ENCODE measurements around the gene SLC2A13. TPM values are rescaled to one million over a fixed set of nuclear protein-coding genes. Genes with fewer than 3 reads are reported as not detected.
"Not testable (repeated sequence)": the region's sequence is repeated elsewhere in the genome, so short reads cannot be mapped to it uniquely, and the experiment has no call there.

The SLC2A13 gene
- total RNA-seq, 1 donor from 2014 or later: 12.0 TPM

DNA sequence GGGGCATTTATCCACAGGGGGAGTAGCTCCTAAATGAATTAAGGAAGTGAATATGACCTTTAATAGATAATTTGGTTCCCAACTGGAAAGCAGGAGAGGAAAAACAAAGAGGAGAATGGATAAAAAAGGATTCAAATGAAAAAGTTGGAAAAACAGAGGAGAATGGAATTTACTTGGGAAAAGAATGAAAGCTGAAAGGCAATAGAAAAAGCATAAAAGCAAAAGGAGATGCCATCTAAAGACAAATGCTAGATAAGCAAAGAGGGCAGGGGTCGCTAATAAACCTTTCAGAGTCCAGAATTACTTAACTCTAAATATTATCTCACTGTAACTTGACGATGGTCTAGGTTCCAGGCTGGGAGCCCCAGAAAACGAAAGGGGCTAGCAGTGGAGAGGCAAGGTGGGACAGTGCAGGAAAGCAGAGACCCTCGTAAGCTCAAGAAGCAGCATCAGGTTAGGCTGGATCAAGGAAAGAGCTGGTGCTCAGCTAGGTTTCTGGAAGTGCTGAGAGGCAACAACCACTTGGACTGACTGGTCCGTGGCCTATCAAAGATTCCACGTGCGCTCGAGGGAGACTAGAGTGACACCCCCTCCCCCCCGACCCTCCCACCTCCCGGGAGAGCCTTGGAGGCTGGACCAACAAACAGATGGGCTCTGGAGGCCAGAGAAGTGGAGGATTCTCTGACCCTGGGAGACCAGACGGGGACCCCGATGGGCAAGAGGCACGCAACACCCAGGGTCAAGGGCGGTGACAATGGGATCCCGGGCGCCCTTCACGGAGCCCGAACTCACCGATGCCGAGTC lies 1.2 kb downstream of the SLC2A13 start:
- no peak for DNase-seq

DNA sequence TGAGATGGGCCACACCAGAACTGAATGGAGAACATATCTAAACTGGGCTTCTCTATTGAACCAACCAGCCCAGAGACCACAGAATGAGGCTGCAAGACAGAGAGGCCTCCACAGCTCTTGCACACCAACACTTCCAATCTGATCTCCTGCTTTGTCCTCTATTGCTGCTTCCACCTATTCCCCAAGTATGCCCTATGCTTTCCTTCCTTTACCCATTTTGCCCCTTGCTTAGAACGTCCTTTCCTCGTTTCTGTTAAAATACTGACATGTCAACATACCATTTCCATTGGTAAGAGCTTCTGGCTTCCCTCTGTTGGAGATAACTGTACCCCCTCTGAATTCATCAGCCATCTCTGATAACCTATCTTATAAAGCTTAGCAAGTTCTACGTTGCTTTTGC lies 2.8 kb downstream of the SLC2A13 start:
- DNase-seq: no peak

DNA sequence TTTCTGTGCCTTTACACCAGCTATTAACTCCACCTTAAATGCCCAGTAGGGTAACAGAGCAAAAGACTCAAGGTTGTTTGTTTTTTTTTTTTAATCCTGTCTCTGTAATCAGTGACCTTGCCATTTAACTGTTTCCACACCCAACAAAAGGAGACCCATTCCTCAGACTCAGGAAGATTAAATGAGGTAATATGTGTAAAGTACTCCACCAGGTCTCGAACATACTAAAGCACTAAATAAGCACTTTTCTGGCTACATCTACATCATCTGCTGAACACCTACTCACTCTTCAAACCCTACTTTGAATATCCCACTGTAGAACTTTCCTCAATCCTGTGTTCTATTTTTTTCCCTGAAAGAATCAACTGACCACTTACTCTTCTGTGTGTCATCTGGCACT lies 4.1 kb downstream of the SLC2A13 start:
- DNase-seq: no peak

GRCh38 chr12:40099423-40099853 lies 6.4 kb downstream of the SLC2A13 start:
- DNase-seq: peak; percentile 14

DNA sequence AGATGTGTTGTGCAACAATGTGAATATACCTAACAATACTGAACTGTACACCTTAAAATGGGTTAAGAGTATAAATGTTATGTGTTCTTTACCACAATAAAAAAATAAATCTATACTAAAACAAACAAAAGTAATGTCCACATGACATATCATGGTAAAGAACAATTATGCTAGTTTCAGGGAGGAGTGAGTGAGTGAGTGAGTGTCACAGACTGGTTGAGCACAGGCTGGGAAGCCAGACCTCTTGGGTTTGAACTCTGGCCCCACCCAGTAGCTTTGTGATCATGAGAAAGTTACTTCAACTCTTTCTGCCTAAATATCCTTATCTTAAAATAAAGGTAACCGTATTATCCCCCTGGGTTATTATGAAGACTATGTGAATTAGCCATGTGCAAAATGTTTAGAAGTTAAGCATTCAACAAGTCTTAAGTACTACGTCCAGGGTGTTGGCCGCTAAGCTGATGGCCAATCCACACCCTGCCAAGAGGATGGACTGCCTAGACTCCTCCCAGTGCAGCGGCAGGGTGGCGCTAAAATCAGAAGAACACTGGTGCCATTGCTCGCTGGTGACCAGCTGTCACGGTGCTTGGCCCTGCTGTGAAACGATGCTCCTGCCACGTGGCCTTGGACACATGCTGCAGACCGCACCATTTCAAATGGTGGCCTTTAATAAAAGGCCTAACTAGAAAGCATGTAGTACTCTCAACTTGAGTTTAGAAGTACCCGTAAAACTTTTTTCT lies 7.3 kb downstream of the SLC2A13 start:
- no peak for DNase-seq

GRCh38 chr12:40093512-40093911 lies 12.4 kb downstream of the SLC2A13 start:
- DNase-seq: no peak

DNA sequence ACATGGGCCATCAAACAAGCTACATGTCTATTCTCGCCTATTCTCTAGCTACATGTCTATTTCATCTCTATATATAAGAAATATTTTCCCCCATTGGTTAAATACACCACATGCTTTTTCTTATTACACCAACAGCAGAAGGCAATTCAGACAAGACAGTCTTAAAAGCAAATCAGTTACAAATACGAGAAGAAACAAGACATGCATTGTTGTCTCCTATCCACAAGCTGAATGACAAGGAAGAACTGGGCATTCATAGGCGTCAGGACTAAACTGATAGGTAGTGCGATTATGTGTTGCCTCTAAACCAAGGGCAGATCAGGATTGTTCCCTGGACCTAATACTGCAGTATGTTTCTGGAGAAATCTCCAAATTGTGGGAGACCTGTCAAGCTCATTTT lies 19.4 kb downstream of the SLC2A13 start:
- no peak for DNase-seq

- DNase-seq: no peak
Measured at GRCh38 chr12:40078266-40078665, 27.6 kb downstream of the SLC2A13 start.

GRCh38 chr12:40075458-40075857 lies 30.4 kb downstream of the SLC2A13 start:
- DNase-seq: no peak

- DNase-seq: no peak
Measured at GRCh38 chr12:40068416-40068815, 37.5 kb downstream of the SLC2A13 start.

DNA sequence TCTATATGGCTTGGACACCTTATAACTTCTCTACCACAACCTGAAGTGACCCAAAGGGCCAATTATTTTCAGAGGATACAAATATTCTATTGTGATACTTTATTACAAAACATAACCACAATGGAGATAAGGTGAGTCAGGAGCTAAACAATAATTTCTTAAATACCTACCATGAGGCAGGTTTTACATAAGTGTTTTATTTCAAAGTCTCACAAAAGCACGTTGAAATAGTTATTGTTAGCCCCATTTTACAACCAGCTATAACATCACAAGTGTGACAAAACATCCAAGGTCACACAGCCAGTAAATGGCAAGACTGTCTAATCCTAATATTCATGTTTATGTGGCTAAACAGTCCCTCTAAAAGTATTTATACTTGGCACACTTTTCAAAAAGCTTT lies 40.2 kb downstream of the SLC2A13 start:
- DNase-seq: no peak

GRCh38 chr12:40063414-40063813 lies 42.5 kb downstream of the SLC2A13 start:
- DNase-seq: peak; percentile 73

GRCh38 chr12:40058721-40059190 lies 47.1 kb downstream of the SLC2A13 start:
- peak; percentile 17 for DNase-seq

DNA sequence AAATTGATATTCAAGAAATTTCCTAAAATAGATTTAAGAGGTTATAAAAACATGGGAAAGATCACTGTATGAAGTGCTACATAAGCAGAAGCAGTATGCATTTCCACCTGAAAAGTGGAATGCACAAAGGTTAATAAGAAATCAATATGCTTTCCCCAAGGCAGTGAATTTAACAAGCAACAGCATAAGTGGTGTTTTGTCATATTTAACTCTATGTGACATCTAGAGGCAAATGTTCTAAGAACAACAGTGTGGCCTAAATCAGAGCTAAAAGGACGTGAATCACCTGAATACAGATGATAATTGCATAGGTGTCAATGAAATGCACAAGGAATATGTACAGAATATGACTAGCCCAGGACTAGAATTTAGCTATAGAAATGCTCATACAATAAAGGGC lies 49.5 kb downstream of the SLC2A13 start:
- DNase-seq: no peak

- no peak for DNase-seq
Measured at GRCh38 chr12:40055776-40056175, 50.1 kb downstream of the SLC2A13 start.

- DNase-seq: peak; percentile 6
Measured at GRCh38 chr12:40055228-40055579, 50.7 kb downstream of the SLC2A13 start.

DNA sequence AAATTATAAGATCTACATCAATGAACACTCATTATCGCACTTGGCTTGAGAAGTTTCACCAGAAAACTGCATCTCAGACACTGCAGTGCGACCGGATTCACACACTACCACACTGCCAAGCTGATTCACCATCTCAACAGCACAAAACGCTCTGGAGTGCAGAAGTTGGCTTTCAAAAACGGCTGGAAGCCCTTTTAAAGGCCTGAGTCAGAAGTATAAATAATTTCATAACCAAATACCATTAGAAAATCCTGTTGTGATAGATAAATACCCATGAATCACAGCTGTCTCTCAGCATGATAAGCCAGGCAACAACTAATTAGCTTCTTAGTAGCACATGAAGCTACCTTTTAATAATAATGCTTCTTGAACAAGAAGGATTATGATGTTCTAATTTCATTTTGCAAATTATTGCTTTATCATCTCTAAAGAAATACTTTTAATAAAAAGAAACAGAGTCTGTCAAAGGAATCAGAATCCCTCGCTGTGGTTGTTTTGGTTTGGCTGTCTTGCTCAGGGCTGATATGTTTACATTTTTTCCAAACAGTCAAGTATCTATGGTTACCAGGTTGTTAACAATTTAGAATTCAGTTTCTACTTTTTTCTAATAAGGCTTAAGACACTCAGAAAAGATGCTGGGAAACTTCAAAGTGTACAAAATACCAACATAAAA lies 51.2 kb downstream of the SLC2A13 start:
- peak; percentile 21 for DNase-seq

- DNase-seq: no peak
Measured at GRCh38 chr12:40049268-40049667, 56.6 kb downstream of the SLC2A13 start.

- not testable (repeated sequence) for DNase-seq
Measured at GRCh38 chr12:40047002-40047401, 58.9 kb downstream of the SLC2A13 start.

- no peak for DNase-seq
Measured at GRCh38 chr12:40045656-40046055, 60.2 kb downstream of the SLC2A13 start.

DNA sequence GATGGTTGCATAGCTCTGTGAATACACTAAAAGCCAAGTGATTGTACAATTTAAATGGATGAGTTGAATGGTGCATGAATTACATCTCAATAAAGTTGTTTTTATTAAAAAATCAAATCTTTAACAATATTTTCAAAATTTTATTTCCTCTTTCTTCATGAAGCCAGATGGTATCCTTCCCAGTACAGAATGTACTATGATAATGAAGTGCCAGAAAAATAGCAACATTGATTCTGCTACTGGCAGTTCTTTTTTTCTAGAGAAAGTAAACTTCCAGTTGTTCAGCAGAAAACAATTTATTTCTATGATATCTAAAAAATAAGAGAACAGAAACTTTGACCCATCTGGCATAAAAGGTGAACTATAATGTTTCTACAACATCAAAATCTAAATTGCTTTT lies 61.5 kb downstream of the SLC2A13 start:
- DNase-seq: no peak

GRCh38 chr12:40039598-40039997 lies 66.3 kb downstream of the SLC2A13 start:
- no peak for DNase-seq

DNA sequence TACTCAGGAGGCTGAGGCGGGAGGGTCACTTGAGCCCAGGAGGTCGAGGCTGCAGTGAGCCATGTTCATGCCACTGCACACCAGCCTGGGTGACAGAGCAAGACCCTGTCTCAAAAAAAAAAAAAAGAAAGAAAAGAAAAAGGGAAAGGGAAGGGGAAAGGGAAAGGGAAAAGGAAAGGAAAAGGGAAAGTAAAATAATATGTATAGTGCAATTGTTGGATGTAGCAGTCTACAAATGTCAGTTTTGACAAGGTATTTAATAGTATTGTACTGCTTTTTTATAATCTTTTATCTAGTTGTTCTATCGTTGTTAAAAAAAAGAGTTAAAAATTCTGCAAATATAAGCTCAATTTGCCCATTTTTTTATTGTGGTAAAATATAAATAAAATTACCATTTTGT lies 67.3 kb downstream of the SLC2A13 start:
- DNase-seq: no peak

Measured in tongue (tissue), 2 donors.